GM19239 (cell line): ENCODE results near the gene DPYSL5.

Source experiments
- DNase-seq: peaks from one replicate; pipeline ENCODE4 v3.0.0; 2011; ENCODE audit warnings: low spot score; ENCODE audit not compliant: insufficient read length
- FAIRE-seq: peaks from 2 replicates; lab custom pipeline; 2011; peaks lifted over from hg19 to GRCh38; lab: Jason Lieb, UNC

The DPYSL5 gene

DNA sequence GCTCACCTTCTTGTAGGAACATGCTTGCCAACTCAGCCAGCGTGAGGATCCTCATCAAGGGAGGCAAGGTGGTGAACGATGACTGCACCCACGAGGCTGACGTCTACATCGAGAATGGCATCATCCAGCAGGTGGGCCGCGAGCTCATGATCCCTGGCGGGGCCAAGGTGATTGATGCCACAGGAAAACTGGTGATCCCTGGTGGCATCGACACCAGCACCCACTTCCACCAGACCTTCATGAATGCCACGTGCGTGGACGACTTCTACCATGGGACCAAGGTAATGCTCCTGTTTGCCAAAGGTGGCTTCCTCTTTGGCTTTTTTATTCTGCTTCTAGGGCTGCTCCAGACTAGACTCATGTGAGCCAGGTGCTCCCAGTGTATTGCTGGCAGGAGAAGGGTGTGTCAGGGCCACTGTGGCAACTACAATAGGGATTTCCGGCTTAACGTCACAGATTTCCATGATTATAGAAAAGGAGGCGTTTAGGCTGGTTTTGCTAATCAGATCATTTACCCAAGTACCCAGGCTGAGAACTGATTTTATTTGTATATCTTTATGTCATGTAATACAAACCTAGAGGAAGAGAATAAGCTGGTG is 50.6 kb downstream of the DPYSL5 start:
- FAIRE-seq (no peak), DNase-seq (no peak)

DNA sequence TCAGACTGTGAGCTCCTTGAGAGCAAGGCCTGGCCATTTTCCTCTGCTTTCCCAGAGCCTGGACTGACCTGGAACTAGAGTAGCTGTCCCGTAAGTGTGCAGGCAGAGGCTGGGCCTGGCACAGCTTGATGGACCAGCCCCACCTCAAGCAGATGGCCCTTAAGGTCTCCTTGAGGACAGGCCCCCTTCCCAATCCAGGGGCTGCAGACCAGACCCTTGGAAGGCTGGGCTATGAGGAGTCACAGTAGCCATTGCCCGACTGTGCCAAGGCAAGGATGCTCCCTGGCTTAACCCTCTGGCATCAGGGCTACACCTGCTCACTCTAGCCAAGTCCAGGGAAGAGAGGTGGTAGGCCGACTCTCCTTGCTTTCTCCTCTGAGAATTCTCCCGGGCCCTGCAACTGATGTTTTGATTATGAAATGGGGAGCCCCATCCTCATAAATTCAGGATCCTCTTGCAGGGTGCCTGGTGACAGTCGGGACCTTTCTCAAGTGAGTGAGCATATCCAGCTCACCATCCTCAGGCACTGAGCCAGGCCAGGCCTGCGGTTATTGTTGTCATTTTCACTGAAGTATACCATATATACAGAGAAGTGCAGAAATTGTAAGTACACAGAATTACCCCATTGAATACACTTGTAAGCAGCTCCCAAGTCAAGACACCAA is 51.7 kb downstream of the DPYSL5 start:
- no peak for FAIRE-seq

DNA sequence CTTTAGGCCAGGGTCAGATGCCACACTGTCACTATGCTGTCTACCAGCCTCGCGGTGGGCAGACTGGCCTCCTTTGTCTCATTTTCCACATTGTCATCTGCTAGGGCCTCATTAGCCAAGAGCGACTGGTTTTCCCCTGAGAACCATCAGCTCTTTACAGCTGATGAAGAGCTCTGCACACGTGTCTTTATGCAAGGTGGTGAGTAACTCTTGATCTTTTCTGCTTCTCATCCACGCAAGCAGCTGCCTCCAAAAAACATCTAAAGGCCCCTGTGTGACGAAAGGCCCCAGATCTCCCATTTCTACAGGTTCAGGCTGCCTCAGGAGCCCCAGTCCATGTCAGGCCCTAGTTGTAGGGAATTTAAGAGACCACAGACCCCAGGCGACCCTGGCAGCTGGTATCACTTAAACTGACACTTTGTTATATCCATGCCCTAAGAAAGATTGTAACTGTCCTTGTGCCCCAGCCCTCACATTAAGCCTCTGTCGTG is 52.9 kb downstream of the DPYSL5 start:
- DNase-seq (no peak), FAIRE-seq (no peak)

More for the DNA sequence above, 51.7 kb downstream of the DPYSL5 start:
- DNase-seq: no peak

DNA sequence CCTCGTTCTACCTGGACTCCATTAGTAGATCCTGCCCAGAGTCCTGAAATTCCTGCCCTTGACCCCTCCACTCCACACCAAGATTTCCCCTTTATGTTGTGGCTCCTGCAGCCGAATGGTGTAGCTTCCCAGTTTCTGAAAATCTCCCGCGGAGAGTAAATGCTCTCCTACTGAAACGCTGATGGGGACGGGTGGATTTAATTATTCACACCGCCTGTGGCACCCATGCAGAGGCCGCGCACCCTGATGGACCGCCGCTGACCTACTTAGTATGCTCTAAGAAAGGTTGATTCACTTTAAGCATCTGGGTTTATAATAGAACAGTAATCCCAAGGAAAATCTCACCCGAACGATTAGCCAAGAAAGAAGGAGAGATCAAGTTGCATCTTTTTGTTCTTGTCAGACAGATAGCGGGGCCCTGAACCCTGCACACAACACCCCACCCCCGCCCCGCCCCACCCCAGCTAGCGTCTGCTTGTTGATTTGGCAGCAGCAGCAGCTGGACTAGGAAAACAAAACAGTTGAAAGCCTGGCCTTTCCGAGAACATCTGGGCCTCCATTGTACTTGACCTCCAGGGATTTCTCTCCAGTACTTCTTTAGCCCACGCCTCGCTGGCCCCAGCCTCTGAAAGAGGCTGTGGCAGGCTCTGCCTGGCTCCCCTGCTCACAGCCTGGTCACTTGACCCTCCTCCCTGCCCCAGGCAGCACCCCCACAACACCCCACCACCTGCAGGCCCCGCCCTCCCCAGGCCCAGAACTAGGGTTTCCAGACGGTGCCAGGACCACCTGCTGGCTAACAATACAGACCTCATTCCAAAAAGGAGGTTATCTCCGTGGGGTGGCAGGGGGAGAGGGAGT is 53.6 kb downstream of the DPYSL5 start:
- FAIRE-seq: no peak
- no peak for DNase-seq

DNA sequence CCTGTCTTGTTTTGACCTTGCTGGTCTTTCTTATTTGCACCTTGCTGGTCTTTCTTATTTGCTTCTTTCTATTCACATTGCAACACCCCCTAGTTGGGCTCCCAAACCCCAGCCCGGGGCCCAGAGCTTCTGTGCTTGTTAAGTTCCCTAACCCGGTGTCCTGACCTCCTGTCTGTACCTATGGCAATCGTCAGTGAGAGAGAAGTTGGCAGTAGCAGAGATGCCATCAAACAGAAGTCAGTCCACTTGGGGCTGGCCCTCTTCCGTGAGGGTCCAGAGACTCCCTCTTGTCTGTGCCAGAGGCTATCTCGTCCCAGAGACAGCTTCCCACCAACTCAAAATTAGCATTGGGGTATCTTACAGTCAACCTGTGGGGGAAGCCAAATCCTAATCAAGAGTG is 55.7 kb downstream of the DPYSL5 start:
- FAIRE-seq: no peak

DNA sequence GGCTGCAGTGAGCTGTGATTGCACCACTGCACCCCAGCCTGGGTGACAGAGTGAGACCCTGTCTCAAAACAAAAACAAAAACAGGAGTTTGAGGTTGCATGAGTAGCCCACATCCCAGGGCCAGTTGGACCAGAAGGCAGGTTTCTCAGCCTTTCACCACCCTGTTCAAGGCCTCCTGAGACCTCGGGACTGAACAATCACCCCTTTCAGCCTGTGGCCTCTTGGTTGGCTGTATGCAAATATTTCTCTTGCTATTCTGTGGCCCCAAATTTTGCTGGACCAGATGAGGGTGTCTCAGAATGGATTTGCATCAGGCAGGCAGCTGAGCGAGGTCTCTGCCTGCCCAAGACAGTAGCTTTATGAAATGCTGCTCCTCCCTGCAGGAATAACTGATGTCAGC is 56.9 kb downstream of the DPYSL5 start:
- no peak for DNase-seq
- no peak for FAIRE-seq

More for the DNA sequence above, 55.7 kb downstream of the DPYSL5 start:
- no peak for DNase-seq

DNA sequence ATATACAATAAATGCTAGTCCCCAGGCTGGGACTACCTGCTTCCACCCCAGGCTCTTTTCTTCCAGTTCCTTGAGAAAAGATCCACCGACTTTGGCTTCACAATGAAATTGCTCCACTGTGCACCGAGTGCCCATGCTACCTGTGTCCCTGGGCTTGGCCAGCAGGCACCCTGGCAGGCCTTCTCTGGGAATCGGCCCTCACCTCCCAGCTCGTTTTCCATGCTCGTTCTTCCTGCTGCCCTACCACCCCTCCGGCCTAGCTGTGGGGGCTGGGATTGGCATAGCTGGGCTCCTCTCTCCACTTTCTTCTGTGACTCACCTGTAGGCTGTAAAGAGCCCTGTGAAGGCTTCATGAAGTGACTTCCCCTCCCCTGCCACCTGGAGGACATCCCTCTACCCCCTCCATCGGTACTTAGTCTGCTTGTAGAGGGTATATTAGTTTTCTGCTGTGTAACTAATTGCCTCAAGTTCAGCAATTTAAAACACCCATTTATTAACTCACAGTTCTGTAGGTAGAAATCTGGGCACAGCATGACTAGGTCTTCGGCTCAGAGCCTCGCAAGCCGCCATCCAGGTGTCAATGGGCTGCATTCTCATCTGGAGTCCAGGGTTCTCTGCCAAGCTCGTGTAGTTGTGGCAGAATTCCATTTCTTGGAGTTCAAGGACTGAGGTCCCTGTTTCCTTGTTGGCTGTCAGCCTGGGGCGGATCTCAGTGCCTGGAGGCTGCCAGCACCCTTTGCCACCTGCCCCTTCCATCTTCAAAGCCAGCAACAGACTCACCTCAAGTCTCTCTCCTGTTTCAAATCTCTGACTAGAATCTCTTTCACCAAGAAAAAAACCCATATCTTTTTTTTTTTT is 57.6 kb downstream of the DPYSL5 start:
- no peak for FAIRE-seq

DNA sequence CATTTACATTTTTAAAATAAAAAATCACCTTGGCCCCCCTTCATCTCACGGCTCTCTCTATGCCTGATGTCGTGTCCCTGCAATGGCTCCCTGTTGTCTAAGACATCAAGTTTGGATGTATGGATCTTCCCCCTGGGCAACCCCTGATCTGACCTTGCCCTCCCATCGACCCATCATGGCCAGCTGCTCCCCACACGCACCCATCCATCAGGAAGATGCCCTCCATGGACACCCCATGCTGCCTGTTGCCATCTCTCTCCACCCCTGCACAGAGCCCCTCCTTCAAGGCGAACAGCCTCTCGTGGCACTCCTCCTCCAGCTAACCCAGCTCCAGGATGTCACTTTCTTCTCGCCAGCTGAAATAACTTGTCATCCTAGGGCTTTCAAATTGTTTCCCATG is 59.5 kb downstream of the DPYSL5 start:
- no peak for FAIRE-seq
- DNase-seq: no peak

More for the DNA sequence above, 57.6 kb downstream of the DPYSL5 start:
- DNase-seq: no peak

DNA sequence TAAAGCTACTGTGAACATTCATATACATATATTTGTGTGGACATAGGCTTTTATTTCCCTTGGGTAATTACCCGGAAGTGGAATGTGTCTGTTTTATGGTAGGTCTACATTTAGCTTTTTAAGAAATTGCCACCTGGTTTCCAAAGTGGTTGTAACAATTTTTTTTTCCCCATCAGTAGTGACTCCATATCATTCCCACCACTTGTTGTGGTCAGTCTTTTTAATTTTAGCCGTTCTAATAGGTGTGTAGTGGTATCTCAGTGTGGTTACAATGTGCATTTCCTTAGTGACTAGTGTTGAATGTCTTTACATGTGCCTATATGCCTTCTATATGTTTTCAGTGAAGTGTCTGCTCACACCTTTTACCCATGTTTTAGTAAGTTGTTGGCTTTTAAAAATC is 62.2 kb downstream of the DPYSL5 start:
- FAIRE-seq (no peak), DNase-seq (no peak)

DNA sequence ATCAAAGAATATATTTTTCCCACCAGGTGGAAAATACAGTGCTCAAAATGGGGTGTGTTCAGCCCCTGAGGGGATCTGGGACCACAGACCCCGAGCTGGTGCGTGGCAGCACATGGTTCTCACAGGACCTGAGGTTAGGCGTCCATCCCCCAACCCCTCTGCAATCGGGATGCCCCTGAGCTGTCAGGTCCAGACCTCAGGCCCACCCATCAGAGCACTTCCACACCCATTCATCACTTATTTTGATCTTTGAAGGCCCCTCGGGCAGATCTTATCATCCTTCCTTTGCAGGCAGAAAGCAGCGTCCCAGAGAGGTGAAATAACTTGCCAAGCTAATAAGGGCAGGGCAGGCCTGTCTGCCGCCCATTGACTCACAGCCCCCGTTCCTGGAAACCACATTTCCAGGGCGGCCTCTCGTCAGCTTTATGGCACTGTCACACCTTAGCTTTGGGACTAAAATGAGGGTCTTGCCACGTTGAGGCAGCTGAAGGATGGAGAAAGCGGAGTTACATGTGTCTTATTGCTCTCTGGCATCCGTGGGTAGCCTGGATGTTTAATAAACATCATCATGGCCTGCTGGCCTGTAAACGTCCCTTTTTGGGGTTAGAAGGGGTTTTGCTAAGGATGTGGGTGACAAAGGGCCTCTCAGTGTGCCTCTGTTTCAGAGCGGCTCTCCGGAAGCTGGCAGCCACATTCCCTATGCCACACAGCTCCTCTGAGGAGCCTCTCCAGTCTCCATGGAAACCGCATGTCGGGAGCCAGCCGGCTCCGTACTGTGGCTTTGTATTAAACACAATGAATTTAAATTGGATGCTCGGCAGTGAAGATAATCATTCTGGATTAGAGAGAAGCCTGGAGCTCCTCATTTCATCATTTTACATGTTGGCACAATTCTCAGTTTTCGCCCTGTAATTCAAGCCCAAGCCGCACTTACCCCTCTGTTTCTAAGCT is 64.3 kb downstream of the DPYSL5 start:
- FAIRE-seq: no peak
- no peak for DNase-seq

DNA sequence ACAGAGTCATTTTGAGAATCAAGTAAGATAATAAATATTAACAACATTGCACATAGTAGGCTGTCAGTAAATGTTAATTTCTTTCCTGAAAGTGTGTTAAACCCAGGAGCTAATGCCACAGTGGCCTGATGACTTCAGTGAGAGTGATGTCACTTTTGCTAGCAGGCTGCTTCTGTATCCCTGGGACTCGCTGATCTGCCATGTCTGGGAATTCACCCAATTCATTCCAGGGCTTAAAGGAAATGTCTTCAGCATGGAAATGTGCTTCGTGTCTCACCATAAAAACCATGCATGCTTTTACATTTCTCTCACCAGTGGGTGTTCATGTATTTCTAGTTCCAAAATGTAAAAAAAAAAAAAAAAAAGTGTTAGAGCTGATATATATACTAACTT is 65.7 kb downstream of the DPYSL5 start:
- FAIRE-seq (no peak), DNase-seq (no peak)

DNA sequence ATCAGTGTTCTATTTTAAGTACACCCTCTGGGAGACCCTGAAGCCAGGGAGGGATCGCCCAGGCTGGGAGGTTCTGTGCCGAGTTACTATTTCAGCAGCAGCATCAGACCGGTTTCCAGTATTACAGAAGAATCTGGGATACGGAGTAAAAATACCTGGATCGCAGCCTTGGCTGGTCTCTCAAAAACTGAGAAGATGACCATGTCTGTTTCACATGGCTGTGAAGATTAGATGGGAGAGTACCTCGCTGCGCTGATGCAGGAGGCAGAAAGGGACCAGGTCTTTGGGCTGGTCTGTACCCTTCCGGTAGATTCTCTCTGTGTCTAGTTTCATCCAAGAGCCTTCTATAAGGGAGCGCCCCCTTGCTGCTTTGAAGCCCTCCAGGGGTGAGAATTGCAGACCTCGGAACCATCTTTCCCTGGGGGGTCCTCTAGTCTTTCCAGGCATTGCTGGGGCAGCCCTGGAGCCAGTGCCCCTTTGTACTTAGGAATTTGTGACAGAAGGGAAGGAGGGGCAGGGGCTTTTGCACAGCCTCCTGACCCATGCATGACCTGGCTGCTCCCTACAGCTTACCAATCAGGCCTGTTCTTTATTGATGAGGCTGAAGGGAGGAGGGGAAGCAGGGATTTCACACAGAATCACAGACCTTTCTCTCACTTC is 66.2 kb downstream of the DPYSL5 start:
- no peak for FAIRE-seq
- DNase-seq: no peak

DNA sequence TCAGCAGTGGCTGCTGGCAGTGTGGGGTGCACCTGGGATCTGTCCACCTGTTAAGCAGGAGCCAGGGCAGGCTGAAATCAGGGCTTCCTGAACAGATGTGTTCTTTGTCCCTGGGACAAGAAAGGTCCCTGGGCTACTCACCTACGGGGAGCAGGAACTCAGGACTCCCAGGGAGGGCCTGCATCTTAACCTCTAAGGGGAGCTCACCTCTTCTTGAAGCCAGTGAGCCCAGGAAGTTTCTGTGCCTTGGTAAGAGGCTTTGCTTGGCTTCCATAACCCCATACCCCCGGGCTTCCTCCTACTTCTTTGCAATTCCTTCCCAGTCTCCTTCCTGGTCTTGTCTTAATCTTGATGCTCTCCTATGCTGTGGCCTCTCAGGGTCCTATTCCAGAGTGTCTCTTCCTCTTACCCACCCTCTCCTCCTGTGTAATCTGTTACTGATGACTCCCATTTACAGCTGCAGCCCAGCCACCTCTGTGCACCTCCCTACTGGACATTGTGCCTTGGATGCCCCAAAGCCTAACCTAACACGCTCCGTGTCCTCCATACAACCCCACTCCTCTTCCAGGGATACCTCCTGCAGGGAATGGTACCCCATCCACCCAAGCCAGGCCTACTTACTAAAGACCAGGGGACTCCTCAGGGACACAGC is 66.9 kb downstream of the DPYSL5 start:
- DNase-seq: no peak
- FAIRE-seq: no peak

DNA sequence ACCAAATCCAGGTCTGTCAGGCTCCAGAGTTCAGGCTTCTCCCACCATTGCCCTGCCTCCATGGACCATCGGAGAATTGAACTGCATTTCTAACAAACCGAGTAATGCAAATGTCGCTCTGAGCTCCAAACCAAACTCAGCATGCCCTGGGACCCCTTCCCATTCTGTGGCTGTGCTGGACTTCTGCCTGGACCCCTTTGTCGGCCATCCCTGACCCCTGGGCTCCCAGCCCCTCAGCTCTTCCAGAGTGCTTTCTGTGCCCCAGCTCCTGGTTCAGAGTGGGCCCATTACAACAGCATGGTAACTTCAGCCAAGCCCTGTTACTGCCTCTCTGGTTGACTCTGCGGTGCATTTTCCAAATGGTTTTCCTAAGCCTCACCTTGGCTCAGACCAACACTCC is 67.4 kb downstream of the DPYSL5 start:
- FAIRE-seq: no peak
- no peak for DNase-seq

DNA sequence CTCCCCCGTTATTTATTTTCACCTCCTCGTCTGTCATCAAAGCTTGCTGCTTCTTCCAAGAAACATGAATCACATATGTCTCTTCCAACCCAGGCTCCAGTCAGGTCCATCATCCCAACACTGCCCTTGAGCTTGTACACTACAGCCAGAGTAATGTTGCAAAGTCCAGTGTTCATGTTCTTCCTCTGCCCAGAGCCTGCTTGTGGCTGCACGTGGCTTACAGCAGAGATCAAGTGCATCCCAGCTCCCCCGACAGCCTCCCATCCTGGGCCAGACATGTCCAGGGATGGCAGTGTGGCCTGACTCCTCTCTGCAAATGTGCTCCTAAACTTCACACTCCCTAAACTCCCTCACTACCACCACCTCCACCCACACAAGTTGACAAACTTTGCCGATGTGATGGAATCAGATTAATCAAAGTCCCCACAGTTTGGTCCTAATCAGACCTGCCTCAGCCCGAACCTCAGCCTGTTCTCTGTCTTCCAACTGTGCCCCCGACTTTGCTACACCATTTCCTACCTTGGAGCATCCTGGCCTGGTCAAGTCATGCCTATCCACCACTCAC is 68.3 kb downstream of the DPYSL5 start:
- DNase-seq (no peak), FAIRE-seq (no peak)

DNA sequence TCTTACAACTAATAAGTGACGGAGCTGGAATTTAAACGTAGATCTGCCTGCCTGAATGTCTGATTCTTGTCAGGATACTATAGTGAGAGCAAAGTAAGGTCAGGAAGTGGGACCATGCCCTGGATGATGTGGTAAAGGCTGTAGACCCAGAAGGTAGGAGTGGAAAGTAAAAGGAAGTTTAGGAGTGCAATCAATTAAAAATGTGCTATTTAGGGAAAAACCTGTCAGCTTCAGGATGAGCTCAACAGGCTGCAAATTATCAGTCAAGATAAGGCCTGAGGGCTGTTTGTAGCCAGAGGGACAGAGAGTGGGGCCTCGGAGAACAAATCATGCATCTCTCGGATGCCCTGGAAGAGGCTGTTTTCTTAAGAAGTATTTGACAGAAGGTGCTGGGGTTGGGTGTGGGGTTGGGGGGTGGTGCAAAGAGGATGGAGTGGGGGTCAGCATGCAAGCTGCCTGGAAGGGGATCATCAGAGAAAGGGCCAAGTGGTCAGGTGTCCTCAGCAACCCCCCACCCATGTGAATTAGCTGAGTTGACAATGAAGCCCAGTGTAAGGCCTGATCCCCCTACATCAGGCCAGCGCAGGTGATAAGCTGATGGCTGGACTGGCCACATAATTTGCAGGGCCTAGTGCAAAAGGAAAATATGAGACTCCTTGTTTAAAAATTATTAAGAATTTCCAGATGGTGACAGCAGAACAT is 69.4 kb downstream of the DPYSL5 start:
- FAIRE-seq (no peak), DNase-seq (no peak)

DNA sequence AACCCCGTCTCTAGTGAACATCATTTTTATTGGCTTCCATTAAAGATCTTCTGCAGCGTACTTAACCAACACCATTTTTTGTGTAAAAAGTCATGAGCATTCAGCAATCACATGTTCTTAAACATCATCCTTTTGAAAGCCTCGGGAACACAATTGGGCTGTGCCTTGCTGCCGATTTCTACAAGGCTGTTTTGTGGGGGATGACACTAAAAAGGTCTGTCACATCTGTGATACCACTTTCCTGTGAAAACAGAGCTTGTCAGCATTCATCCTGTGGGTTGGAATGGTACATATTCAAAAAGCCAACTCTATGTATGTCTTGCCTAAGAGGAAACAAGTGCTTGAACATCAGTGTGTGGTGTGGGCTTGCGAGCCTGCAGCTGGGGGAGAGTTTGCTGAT is 73.4 kb downstream of the DPYSL5 start:
- FAIRE-seq (no peak), DNase-seq (no peak)
